Endothelial cell of umbilical vein (primary cell): ENCODE measurements around the gene CRELD2. TPM values are rescaled to one million over a fixed set of nuclear protein-coding genes. Genes with fewer than 3 reads are reported as not detected.

Experiments
- BruUV-seq: library from RNA; stranded (reverse); fragments of 400-500 nt; replicated peaks from 2 replicates; lab custom pipeline; 2021; lab: Mats Ljungman, UMichigan
- CTCF ChIA-PET: fragments of 300-600, 350-600 bp; sonication (Branson Sonifier 250); formaldehyde crosslinking; loops from one replicate; lab custom pipeline; 2021; ENCODE audit warnings: antibody characterized with exemption, inconsistent platforms; lab: Charles Lee
- POLR2A ChIA-PET: fragments of 300-600, 350-600 bp; sonication (Branson Sonifier 250); formaldehyde crosslinking; loops from one replicate; lab custom pipeline; 2021; ENCODE audit warnings: antibody characterized with exemption, inconsistent platforms; lab: Charles Lee
- DNase-seq: peaks from one replicate; pipeline ENCODE4 v3.0.0-alpha.2; 2011; ENCODE audit warnings: low read depth, low spot score
- FAIRE-seq: peaks from 2 replicates; lab custom pipeline; 2011; peaks lifted over from hg19 to GRCh38; lab: Jason Lieb, UNC
- H2AFZ ChIP-seq: 2 replicates; pipeline ENCODE4 v1.6.0; 2012; ENCODE audit warnings: low read depth, low read length, control low read depth, inconsistent platforms
- H3K27ac ChIP-seq: 2 replicates; pipeline ENCODE4 v1.5.1; 2011; ENCODE audit warnings: low read depth, mild to moderate bottlenecking, control low read depth, low read length, moderate library complexity; ENCODE audit not compliant: insufficient read depth
- H3K27me3 ChIP-seq, 2 experiments: 2 replicates each; pipeline versions ENCODE4 v1.6.0 to v1.6.1; 2011; ENCODE audit warnings: low read length in 2 of 2, mixed read lengths in 1 of 2; ENCODE audit not compliant: control insufficient read depth in 2 of 2, insufficient read depth in 2 of 2
- H3K36me3 ChIP-seq, 2 experiments: 2 replicates in 1 of 2; 3 replicates in 1 of 2; pipeline ENCODE4 v1.5.1; 2011; ENCODE audit warnings: low read length in 2 of 2, mild to moderate bottlenecking in 1 of 2, moderate library complexity in 1 of 2; ENCODE audit not compliant: control insufficient read depth in 2 of 2, insufficient read depth in 2 of 2; ENCODE audit errors: extremely low read depth in 1 of 2
- H3K4me1 ChIP-seq: 3 replicates; pipeline ENCODE4 v1.5.1; 2011; ENCODE audit warnings: mild to moderate bottlenecking, low read length; ENCODE audit not compliant: control insufficient read depth, insufficient read depth; ENCODE audit errors: extremely low read depth
- H3K4me2 ChIP-seq: 2 replicates; pipeline ENCODE4 v1.6.1; 2011; ENCODE audit warnings: low read length, control low read depth, mixed read lengths; ENCODE audit not compliant: insufficient read depth
- H3K4me3 ChIP-seq, 3 experiments: fragments of 200-600 bp in 1 of 3; sonication (generic), shearing (Covaris generic) in 1 of 3; replicated peaks in 1 of 3; 2 replicates each; pipeline ENCODE4 v1.5.1; 2011 to 2016; ENCODE audit warnings: control low read depth in 3 of 3, low read length in 3 of 3, mild to moderate bottlenecking in 2 of 3, inconsistent platforms in 1 of 3, low read depth in 1 of 3, moderate library complexity in 1 of 3; ENCODE audit not compliant: insufficient read depth in 1 of 3
- H3K79me2 ChIP-seq: 2 replicates; pipeline ENCODE4 v1.6.0; 2012; ENCODE audit warnings: low read length, inconsistent platforms; ENCODE audit not compliant: control insufficient read depth, insufficient read depth
- H3K9ac ChIP-seq: replicated peaks from 2 replicates; pipeline ENCODE3; 2011; ENCODE audit warnings: low read length, control low read depth; ENCODE audit not compliant: insufficient read depth; ENCODE audit errors: extremely low read depth
- H3K9me1 ChIP-seq: replicated peaks from 3 replicates; pipeline ENCODE4 v1.6.0; 2011; ENCODE audit warnings: mild to moderate bottlenecking, low read length; ENCODE audit not compliant: control insufficient read depth, insufficient read depth; ENCODE audit errors: extremely low read depth
- H3K9me3 ChIP-seq: replicated peaks from 2 replicates; pipeline ENCODE4 v1.5.1; 2012; ENCODE audit warnings: low read length, inconsistent platforms; ENCODE audit not compliant: control insufficient read depth, insufficient read depth
- H4K20me1 ChIP-seq: replicated peaks from 2 replicates; pipeline ENCODE3; 2011; ENCODE audit warnings: mild to moderate bottlenecking, low read length; ENCODE audit not compliant: control insufficient read depth, insufficient read depth; ENCODE audit errors: extremely low read depth
- EZH2 ChIP-seq: IDR thresholded peaks from 2 replicates; pipeline ENCODE4 v1.6.1; 2012; ENCODE audit warnings: borderline replicate concordance, low read depth, mild to moderate bottlenecking, moderate library complexity, low read length, inconsistent platforms; ENCODE audit not compliant: severe bottlenecking
- FOS ChIP-seq: IDR thresholded peaks from 2 replicates; pipeline ENCODE4 v1.6.1; 2011; ENCODE audit warnings: mild to moderate bottlenecking, low read length, moderate library complexity, borderline replicate concordance; ENCODE audit not compliant: insufficient read depth
- GATA2 ChIP-seq: IDR thresholded peaks from 2 replicates; pipeline ENCODE4 v1.7.0; 2011; ENCODE audit warnings: low read depth, mild to moderate bottlenecking, moderate library complexity, mixed read lengths, low read length; ENCODE audit not compliant: insufficient read length, insufficient read depth
- JUN ChIP-seq: IDR thresholded peaks from 2 replicates; pipeline ENCODE4 v1.6.1; 2011; ENCODE audit warnings: borderline replicate concordance, low read depth; ENCODE audit not compliant: insufficient read length, insufficient read depth
- MYC ChIP-seq: IDR thresholded peaks from one replicate; pipeline ENCODE4 v1.6.1; 2011; ENCODE audit warnings: mild to moderate bottlenecking, low read depth, low read length
- POLR2A ChIP-seq: IDR thresholded peaks from 2 replicates; pipeline ENCODE4 v1.6.1; 2012; ENCODE audit warnings: low read depth, mild to moderate bottlenecking, control low read depth, low read length
- POLR2AphosphoS5 ChIP-seq: IDR thresholded peaks from 2 replicates; pipeline ENCODE4 v1.6.1; 2012; ENCODE audit warnings: low read depth, mild to moderate bottlenecking, control low read depth, low read length, moderate library complexity; ENCODE audit not compliant: insufficient read depth
- dilution Hi-C: fragments of 300-500 bp; cut with MboI; formaldehyde crosslinking; loops from one replicate; pipeline ENCODE4 v1.15.0; 2019; ENCODE audit warnings: low sequenced_read_pairs; ENCODE audit not compliant: extremely low pct_ligation_motif_present
- intact Hi-C: fragments of 100-400 bp; cut with micrococcal nuclease; formaldehyde crosslinking; loops from one replicate; pipeline ENCODE4 v1.10.0; 2022
- polyA plus RNA-seq, 4 experiments: library from polyadenylated mRNA; depleted of rRNA in 3 of 4; stranded (reverse) in 3 of 4; unstranded in 1 of 4; fragments of >200 nt; gene quantifications; 2 replicates each; pipeline versions ENCODE4 v1.2.1 to v1.2.3, GENCODE V29; 2011 to 2012; ENCODE audit warnings: missing spikeins in 1 of 4
- total RNA-seq: library from RNA; stranded (reverse); gene quantifications from 2 replicates; pipeline ENCODE4 v1.2.3, GENCODE V29; 2021
- TF ChIP-seq, protein P1 (sequence below): IDR thresholded peaks from 2 replicates; pipeline ENCODE4 v1.6.1; 2011; ENCODE audit not compliant: insufficient read depth, insufficient read length
- TF ChIP-seq, protein P2 (sequence below), 2 donors: IDR thresholded peaks; 1 replicate in 1 of 2; 2 replicates in 1 of 2; pipeline ENCODE4 v1.5.1; 2011; ENCODE audit warnings: low read length in 2 of 2, mild to moderate bottlenecking in 2 of 2, moderate library complexity in 2 of 2, control low read depth in 1 of 2, inconsistent platforms in 1 of 2, low read depth in 1 of 2; ENCODE audit not compliant: insufficient read depth in 1 of 2; ENCODE audit errors: extremely low read depth in 1 of 2

CRELD2 gene
- total and polyA plus RNA-seq, 2 donors (not counting 3 experiments of a cell fraction or from before 2014, with no cell fraction given) = 71.0 to 86.3 TPM

DNA sequence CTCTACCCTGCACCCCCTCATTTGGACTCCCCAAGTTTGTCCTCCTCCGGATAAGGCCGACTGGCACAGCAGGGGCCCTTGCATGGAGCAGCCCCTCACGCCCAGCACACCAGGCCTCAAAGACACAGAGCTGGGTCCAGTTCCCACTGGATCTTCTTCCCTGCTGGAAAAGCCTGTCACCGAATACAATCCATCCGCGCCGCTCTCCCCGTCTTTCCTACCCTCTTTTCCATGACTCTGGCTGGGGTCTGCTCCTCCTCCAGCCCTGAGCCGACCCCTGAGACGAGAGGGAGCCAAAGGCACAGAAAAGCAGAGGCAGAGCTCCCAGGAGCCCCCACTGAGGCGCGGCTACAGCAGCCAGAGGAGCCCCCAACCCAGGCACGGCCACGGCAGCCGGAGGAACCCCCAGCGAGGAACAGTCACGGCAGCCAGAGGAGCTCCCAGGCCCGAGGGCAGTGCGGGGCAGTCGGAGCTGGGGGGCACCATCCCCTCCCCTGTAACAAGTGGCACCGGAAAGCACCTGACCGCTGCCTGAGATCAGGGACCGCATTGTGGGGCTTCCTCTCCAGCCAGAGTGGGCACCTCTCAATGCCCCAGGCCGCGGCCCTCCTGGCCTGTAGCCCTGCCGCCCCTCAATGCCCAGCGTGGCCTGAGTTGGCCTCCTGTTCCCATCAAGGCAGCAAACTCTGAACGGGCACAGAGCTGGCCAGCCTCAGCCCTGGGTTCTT lies 12.2 kb upstream of the CRELD2 start:
- Histone ChIP-seq H3K9me1 (no peaks in the 10 kb centered on the region), H3K79me2 (no peaks in the 10 kb centered on the region), H3K27ac (no peak overlapping the region), H3K4me3 (no peak overlapping the region), H2AFZ (no peak overlapping the region), H4K20me1 (no peaks in the 10 kb centered on the region), H3K9ac (no peak overlapping the region), H3K36me3 (peaks cover 0 to 22% of the 10 kb centered on the region in 2 experiments), H3K9me3 (no peaks in the 10 kb centered on the region), H3K4me2 (no peak overlapping the region), H3K27me3 (no peaks in the 10 kb centered on the region), H3K4me1 (no peaks in the 10 kb centered on the region)
- no TSS peak for BruUV-seq
- TF ChIP-seq, protein P1, sequence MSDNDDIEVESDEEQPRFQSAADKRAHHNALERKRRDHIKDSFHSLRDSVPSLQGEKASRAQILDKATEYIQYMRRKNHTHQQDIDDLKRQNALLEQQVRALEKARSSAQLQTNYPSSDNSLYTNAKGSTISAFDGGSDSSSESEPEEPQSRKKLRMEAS = no peak
- no peak for TF ChIP-seq GATA2
- TF ChIP-seq, protein P2, sequence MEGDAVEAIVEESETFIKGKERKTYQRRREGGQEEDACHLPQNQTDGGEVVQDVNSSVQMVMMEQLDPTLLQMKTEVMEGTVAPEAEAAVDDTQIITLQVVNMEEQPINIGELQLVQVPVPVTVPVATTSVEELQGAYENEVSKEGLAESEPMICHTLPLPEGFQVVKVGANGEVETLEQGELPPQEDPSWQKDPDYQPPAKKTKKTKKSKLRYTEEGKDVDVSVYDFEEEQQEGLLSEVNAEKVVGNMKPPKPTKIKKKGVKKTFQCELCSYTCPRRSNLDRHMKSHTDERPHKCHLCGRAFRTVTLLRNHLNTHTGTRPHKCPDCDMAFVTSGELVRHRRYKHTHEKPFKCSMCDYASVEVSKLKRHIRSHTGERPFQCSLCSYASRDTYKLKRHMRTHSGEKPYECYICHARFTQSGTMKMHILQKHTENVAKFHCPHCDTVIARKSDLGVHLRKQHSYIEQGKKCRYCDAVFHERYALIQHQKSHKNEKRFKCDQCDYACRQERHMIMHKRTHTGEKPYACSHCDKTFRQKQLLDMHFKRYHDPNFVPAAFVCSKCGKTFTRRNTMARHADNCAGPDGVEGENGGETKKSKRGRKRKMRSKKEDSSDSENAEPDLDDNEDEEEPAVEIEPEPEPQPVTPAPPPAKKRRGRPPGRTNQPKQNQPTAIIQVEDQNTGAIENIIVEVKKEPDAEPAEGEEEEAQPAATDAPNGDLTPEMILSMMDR (IDR thresholded peaks at IDR 0.05; ENCODE audit: extremely low read depth in 1 of 2, insufficient read depth in 1 of 2, low read depth in 1 of 2, low read length in 2 of 2) = no peak
- no peak for TF ChIP-seq EZH2
- TF ChIP-seq POLR2A = no peak
- TF ChIP-seq POLR2AphosphoS5 = no peak
- no peak for TF ChIP-seq MYC
- TF ChIP-seq JUN = no peak
- no peak for TF ChIP-seq FOS
- dilution Hi-C loops = no loop called here
- ChIA-PET CTCF (no interaction called here), POLR2A (no interaction called here)
- no peak for FAIRE-seq
- DNase-seq = no peak
- intact Hi-C loops = no loop called here
